ENCODE data around the gene RPS29. TPM values are rescaled to one million over a fixed set of nuclear protein-coding genes. Genes with fewer than 3 reads are reported as not detected.

Gene RPS29
- total and polyA plus RNA-seq, 2 of the 13 experiments (the other 11 are each of a cell fraction or from before 2014, with no cell fraction given): 4,303 to 8,215 TPM

GRCh38 chr14:49620182-49621113, 34.3 kb upstream of the RPS29 start, which contains the start of the genes MGAT2 and RPL36AL (continued):
- TF ChIP-seq NFKBIZ (CRISPR knock-in tag; IDR thresholded peaks at IDR 0.05) (peak; percentile 32; the same call in 1 of the 2 replicates), GFI1 (CRISPR knock-in tag; IDR thresholded peaks at IDR 0.05; ENCODE audit: borderline replicate concordance) (no peak), ZNF205 (CRISPR knock-in tag; IDR thresholded peaks at IDR 0.05) (peak; percentile 69; the same call in 1 of the 2 replicates), ZNF441 (CRISPR knock-in tag; IDR thresholded peaks at IDR 0.05; ENCODE audit: borderline replicate concordance) (peak; percentile 77; the same call in 1 of the 2 replicates), PHB2 (IDR thresholded peaks at IDR 0.05; ENCODE audit: partially characterized antibody) (no peak), ZNF232 (CRISPR knock-in tag; IDR thresholded peaks at IDR 0.05; ENCODE audit: borderline replicate concordance) (no peak), PCBP1 (IDR thresholded peaks at IDR 0.05; ENCODE audit: borderline replicate concordance, low read depth, low read length) (no peak), RFXAP (CRISPR knock-in tag; IDR thresholded peaks at IDR 0.05; ENCODE audit: borderline replicate concordance) (0 out of 2 replicates have a peak, but pooled peaks have one; percentile 5), KDM2A (CRISPR knock-in tag; IDR thresholded peaks at IDR 0.05; ENCODE audit: borderline replicate concordance, low read depth) (peak; percentile 75; the same call in 1 of the 2 replicates), CHD2 (IDR thresholded peaks at IDR 0.05; ENCODE audit: low read depth, low read length) (no peak), HIC2 (CRISPR knock-in tag; IDR thresholded peaks at IDR 0.05; ENCODE audit: low read depth) (no peak), TCF12 (IDR thresholded peaks at IDR 0.05) (no peak), TCF12 (CRISPR knock-in tag; IDR thresholded peaks at IDR 0.05) (no peak), ZNF747 (CRISPR knock-in tag; IDR thresholded peaks at IDR 0.05; ENCODE audit: borderline replicate concordance) (0 out of 2 replicates have a peak, but pooled peaks have one; percentile 3), NFIB (CRISPR knock-in tag; IDR thresholded peaks at IDR 0.05; ENCODE audit: borderline replicate concordance) (no peak), ZNF3 (CRISPR knock-in tag; IDR thresholded peaks at IDR 0.05) (no peak), ZFP36 (IDR thresholded peaks at IDR 0.05; ENCODE audit: borderline replicate concordance, low read depth, low read length, partially characterized antibody) (no peak), RNF2 (conservative IDR thresholded peaks at IDR 0.05; ENCODE audit: low read depth) (no peak), ZNF256 (CRISPR knock-in tag; conservative IDR thresholded peaks at IDR 0.05) (0 out of 2 replicates have a peak, but pooled peaks have one; percentile 81), ZC3H4 (CRISPR knock-in tag; IDR thresholded peaks at IDR 0.05; ENCODE audit: borderline replicate concordance) (no peak), ZFP90 (CRISPR knock-in tag; IDR thresholded peaks at IDR 0.05; ENCODE audit: borderline replicate concordance) (peak; percentile 14; the same call in 1 of the 2 replicates), SAP130 (CRISPR knock-in tag; IDR thresholded peaks at IDR 0.05; ENCODE audit: low read depth) (peak; percentile 84), ZNF567 (CRISPR knock-in tag; IDR thresholded peaks at IDR 0.05; ENCODE audit: borderline replicate concordance) (no peak)
- TF ChIP-seq, protein P1, sequence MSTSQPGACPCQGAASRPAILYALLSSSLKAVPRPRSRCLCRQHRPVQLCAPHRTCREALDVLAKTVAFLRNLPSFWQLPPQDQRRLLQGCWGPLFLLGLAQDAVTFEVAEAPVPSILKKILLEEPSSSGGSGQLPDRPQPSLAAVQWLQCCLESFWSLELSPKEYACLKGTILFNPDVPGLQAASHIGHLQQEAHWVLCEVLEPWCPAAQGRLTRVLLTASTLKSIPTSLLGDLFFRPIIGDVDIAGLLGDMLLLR (CRISPR knock-in tag; IDR thresholded peaks at IDR 0.05): no peak
- TF ChIP-seq, protein P2, sequence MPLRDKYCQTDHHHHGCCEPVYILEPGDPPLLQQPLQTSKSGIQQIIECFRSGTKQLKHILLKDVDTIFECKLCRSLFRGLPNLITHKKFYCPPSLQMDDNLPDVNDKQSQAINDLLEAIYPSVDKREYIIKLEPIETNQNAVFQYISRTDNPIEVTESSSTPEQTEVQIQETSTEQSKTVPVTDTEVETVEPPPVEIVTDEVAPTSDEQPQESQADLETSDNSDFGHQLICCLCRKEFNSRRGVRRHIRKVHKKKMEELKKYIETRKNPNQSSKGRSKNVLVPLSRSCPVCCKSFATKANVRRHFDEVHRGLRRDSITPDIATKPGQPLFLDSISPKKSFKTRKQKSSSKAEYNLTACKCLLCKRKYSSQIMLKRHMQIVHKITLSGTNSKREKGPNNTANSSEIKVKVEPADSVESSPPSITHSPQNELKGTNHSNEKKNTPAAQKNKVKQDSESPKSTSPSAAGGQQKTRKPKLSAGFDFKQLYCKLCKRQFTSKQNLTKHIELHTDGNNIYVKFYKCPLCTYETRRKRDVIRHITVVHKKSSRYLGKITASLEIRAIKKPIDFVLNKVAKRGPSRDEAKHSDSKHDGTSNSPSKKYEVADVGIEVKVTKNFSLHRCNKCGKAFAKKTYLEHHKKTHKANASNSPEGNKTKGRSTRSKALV (CRISPR knock-in tag; IDR thresholded peaks at IDR 0.05): no peak; the same call in 1 of the 2 replicates
